Peyer's patch (tissue), 4 donors: ENCODE results near the gene OR51E2.

Experiments
- CTCF ChIP-seq, 6 experiments: fragments of 450-650 bp in 4 of 6; fragments of 200-600 bp in 2 of 6; sonication (generic) in 1 of 6; IDR thresholded peaks; one replicate each; pipeline ENCODE4 v1.5.1; 2017 to 2019; ENCODE audit warnings: antibody characterized with exemption in 6 of 6, mild to moderate bottlenecking in 3 of 6, moderate library complexity in 1 of 6
- POLR2A ChIP-seq, 2 donors: fragments of 450-650 bp; IDR thresholded peaks; one replicate each; pipeline ENCODE4 v1.5.1; 2017; ENCODE audit warnings: antibody characterized with exemption in 2 of 2, mild to moderate bottlenecking in 2 of 2, moderate library complexity in 2 of 2

GRCh38 chr11:4637662-4638047 is 60.0 kb downstream of the OR51E2 start:
- no peak for TF ChIP-seq CTCF (IDR thresholded peaks at IDR 0.05)
- TF ChIP-seq POLR2A (IDR thresholded peaks at IDR 0.05) = no peak
